KMS-11 (cell line): ENCODE measurements around the gene DOCK7.

Source experiments
- H2AFZ ChIP-seq: fragments of 200-600 bp; sonication (generic); 2 replicates; pipeline ENCODE4 v1.6.1; 2016; ENCODE audit warnings: antibody characterized with exemption, mixed run types, low read depth
- H3K27ac ChIP-seq: fragments of 200-600 bp; sonication (generic); 2 replicates; pipeline ENCODE4 v1.6.1; 2016; ENCODE audit warnings: mild to moderate bottlenecking, mixed run types
- H3K27me3 ChIP-seq: fragments of 200-600 bp; sonication (generic); 2 replicates; pipeline ENCODE4 v1.6.1; 2017; ENCODE audit warnings: mild to moderate bottlenecking, low read depth, mixed run types, moderate library complexity; ENCODE audit not compliant: insufficient read depth
- H3K36me3 ChIP-seq: fragments of 200-600 bp; sonication (generic); 2 replicates; pipeline ENCODE4 v1.6.1; 2017; ENCODE audit warnings: mild to moderate bottlenecking, mixed run types; ENCODE audit not compliant: insufficient read depth
- H3K4me1 ChIP-seq: fragments of 200-600 bp; sonication (generic); 2 replicates; pipeline ENCODE4 v1.6.1; 2016; ENCODE audit warnings: mild to moderate bottlenecking, low read depth, mixed run types; ENCODE audit not compliant: poor library complexity, severe bottlenecking
- H3K4me2 ChIP-seq: fragments of 200-600 bp; sonication (generic); 2 replicates; pipeline ENCODE4 v1.7.0; 2016; ENCODE audit warnings: mild to moderate bottlenecking, mixed run types
- H3K4me3 ChIP-seq: fragments of 200-600 bp; sonication (generic); IDR thresholded peaks from 2 replicates; pipeline ENCODE4 v1.6.1; 2017; ENCODE audit warnings: low read depth, low read length, mixed read lengths; ENCODE audit not compliant: insufficient read depth
- H3K79me2 ChIP-seq: fragments of 200-600 bp; sonication (generic); 2 replicates; pipeline ENCODE4 v1.6.1; 2016; ENCODE audit warnings: low read depth, mixed run types; ENCODE audit not compliant: insufficient read depth
- H3K9ac ChIP-seq: fragments of 200-600 bp; sonication (generic); 2 replicates; pipeline ENCODE4 v1.6.1; 2016; ENCODE audit warnings: mild to moderate bottlenecking, mixed run types
- H4K20me1 ChIP-seq: fragments of 200-600 bp; sonication (generic); 2 replicates; pipeline ENCODE4 v1.6.1; 2016; ENCODE audit warnings: mild to moderate bottlenecking, mixed run types; ENCODE audit not compliant: insufficient read depth
- TF ChIP-seq, protein P1 (sequence below): fragments of 200-600 bp; sonication (generic); conservative IDR thresholded peaks from 2 replicates; pipeline ENCODE4 v1.6.1; 2017; ENCODE audit warnings: low read depth, mild to moderate bottlenecking, antibody characterized with exemption, low read length, moderate library complexity, mixed read lengths

DOCK7 gene

DNA sequence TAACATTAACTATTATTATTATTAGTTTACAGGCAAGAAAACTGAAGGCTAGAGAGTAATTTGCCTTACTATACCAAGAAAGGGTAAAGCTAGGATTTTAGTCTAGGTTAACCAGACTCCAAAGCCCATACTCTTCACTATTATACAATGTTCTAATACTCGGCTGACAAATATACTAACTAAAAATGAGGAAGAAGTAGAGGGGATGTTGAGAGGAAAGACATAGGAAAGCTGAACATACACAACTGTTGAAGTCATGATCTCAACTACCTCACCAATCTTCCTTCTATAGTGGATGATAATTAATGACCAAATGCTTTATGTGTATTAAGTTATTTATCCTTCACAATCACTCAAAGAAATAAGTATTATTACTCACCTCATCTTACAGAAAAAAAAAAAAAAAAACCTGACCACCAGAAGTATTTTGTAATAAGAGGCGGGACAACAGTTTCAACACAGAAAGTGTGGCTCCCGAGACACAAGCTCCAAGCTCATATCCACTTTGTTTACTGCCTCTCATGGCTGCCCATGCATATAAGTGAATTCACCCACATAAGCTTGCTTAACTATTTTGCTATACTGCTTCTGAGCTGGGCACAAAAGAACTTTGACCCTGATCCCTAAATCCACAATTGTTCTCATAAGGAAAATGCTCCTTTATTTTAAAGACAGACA lies 173.3 kb downstream of the DOCK7 start:
- H4K20me1 ChIP-seq = no peaks in the 10 kb centered on the region
- H3K27ac ChIP-seq = no peak overlapping the region

DNA sequence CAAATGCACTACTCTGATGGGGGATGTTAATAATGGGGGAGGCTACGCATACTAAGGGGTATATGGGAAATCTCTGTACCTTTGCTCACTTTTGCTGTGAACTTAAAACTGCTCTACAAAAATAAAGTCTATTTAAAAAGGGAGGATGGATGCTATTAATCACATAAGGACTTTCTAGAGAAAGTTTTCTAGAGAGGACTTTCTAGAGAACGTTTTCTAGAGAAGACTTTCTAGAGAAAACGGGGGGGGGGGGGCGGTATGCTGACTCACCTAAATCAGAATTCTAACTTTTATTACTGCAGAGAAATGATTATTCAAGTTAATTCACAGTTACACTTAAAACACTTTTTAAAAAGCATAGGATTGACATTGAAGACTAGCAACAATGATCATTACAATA lies 175.2 kb downstream of the DOCK7 start:
- no peaks in the 10 kb centered on the region for H3K4me1 ChIP-seq
- TF ChIP-seq, protein P1, sequence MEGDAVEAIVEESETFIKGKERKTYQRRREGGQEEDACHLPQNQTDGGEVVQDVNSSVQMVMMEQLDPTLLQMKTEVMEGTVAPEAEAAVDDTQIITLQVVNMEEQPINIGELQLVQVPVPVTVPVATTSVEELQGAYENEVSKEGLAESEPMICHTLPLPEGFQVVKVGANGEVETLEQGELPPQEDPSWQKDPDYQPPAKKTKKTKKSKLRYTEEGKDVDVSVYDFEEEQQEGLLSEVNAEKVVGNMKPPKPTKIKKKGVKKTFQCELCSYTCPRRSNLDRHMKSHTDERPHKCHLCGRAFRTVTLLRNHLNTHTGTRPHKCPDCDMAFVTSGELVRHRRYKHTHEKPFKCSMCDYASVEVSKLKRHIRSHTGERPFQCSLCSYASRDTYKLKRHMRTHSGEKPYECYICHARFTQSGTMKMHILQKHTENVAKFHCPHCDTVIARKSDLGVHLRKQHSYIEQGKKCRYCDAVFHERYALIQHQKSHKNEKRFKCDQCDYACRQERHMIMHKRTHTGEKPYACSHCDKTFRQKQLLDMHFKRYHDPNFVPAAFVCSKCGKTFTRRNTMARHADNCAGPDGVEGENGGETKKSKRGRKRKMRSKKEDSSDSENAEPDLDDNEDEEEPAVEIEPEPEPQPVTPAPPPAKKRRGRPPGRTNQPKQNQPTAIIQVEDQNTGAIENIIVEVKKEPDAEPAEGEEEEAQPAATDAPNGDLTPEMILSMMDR = no peak
- H3K4me2 ChIP-seq = no peak overlapping the region
- no peak overlapping the region for H2AFZ ChIP-seq
- no peak overlapping the region for H3K4me3 ChIP-seq
- no peaks in the 10 kb centered on the region for H4K20me1 ChIP-seq
- no peak overlapping the region for H3K27ac ChIP-seq
- no peak overlapping the region for H3K9ac ChIP-seq
- H3K79me2 ChIP-seq = no peaks in the 10 kb centered on the region
- no peaks in the 10 kb centered on the region for H3K36me3 ChIP-seq
- no peaks in the 10 kb centered on the region for H3K27me3 ChIP-seq

More for the DNA sequence above, 173.3 kb downstream of the DOCK7 start:
- Histone ChIP-seq H3K36me3 (no peaks in the 10 kb centered on the region), H3K4me3 (no peak overlapping the region), H3K9ac (no peak overlapping the region), H3K4me1 (no peaks in the 10 kb centered on the region), H3K27me3 (no peaks in the 10 kb centered on the region), H3K4me2 (no peak overlapping the region), H3K79me2 (no peaks in the 10 kb centered on the region), H2AFZ (no peak overlapping the region)
- TF ChIP-seq, protein P1 = no peak

DNA sequence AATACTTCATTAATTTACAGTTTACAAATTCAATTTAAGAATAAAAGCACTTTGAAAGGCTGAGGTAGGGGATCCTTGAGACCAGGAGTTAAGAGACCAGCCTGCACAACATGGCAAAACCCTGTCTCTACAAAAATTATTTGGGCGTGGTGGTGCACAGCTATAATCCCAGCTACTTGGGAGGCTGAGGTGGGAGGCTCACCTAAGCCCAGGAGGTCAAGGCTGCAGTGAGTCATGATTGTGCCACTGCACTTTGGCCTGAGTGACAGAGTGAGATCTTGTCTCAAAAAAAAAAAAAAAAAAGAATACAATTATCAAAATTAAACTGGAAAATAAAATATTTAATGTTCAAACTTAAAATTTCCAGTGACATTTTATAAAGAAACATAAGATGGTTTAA lies 179.2 kb downstream of the DOCK7 start:
- Histone ChIP-seq H3K36me3 (no peaks in the 10 kb centered on the region), H2AFZ (no peak overlapping the region), H4K20me1 (no peaks in the 10 kb centered on the region), H3K4me3 (no peak overlapping the region), H3K27ac (no peak overlapping the region), H3K4me2 (no peak overlapping the region), H3K9ac (no peak overlapping the region), H3K27me3 (no peaks in the 10 kb centered on the region), H3K4me1 (no peaks in the 10 kb centered on the region), H3K79me2 (no peaks in the 10 kb centered on the region)
- TF ChIP-seq, protein P1 = no peak

DNA sequence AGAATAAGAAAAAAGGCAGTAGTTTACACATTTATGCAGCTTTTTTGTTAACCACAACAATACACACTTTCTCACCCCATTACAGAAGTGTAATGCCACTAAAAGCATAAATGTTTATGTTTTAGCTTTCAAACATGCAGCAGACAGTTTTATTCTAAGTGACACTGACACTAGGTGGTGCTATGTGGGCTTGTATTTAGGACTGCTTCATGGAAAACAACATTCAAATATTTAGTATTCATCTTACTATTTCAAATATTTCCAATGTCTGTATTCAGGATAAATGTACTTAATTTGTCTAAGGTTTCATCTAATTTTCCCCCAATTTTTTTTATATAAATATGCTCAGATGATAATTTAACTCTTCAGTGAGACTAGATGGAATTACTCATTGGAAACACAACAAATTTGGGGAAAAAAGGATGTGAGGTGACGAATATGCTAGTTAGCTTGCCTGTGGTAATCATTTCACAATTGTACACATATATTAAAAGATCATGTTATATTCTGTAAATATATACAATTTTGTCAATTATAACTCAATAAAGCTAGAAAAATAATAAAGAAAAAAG lies 179.9 kb downstream of the DOCK7 start:
- Histone ChIP-seq H3K36me3 (no peaks in the 10 kb centered on the region), H2AFZ (no peak overlapping the region), H3K4me1 (no peaks in the 10 kb centered on the region), H4K20me1 (no peaks in the 10 kb centered on the region), H3K79me2 (no peaks in the 10 kb centered on the region), H3K27ac (no peak overlapping the region), H3K4me2 (no peak overlapping the region), H3K4me3 (no peak overlapping the region), H3K9ac (no peak overlapping the region), H3K27me3 (no peaks in the 10 kb centered on the region)
- TF ChIP-seq, protein P1 = peak; percentile 71
